ENCODE measurements around the gene SLC15A2.

SLC15A2 gene

DNA sequence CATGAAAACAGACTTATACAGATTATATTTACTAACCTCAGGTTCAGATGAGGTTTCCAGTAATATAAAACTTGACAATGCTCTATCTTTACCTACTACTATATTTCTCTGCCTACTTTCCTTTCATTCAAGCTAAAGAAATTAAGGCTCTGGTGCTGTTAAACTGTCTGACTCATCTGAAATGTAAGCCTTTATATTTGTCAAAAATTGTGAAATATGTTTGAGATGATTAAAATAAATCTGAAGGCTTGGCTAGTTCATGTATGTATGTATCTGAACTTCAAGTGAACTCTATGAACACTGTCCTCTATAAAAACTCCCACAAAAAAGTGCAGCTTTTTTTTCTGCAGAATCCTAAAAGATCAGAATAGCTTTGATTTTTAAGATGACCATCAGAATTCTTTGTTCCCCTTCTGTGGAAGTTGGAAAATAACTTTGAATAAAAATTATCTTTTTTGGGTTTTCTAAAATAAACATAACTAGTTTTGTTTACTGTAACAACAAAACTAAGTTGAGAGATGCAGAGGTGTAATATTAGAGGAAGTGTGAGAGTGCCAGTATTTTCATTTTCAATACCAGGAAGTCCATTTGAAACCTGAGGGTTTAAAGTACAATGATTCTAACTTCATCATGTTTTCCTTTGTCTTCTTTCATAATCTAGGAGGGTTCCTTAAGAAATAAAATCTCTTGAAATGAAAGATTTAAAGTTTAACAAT is 85.7 kb downstream of the SLC15A2 start:
- no peak for DNase-seq (ENCODE audit: low read depth in 2 of 2)

DNA sequence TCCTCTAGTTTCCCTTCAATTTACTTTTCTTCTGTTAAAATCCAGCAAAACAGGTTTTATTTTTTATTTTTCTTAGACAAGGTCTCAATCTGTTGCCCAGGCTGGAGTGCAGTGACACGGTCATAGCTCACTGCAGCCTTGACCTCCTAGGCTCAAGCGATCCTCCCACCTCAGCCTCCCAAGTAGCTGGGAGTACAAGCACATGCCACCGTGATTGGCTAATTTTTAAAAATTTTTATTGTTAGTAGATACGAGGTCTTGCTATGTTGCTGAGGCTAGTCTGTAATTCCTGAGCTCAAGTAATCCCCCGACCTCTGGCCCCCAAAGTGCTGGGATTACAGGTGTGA is 86.2 kb downstream of the SLC15A2 start:
- DNase-seq (ENCODE audit: low read depth in 2 of 2): no peak

DNA sequence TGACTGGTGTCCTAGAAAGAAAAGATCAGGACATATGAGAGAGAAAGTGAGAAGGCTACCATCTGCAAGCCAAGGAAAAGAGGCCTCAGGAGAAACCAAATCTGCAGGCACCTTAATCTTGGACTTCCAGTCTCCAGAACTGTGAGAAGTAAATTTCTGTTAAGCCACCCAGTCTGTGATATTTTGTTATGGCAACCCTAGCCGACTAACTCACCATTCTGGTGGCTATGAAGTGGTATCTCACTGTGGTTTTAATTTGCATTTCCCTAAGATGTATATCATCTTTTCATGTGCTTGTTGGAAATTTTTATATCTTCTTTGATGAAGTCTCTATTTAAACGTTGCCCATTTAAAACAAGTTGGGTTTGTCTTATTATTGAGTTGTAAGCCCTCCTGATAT is 87.3 kb downstream of the SLC15A2 start:
- no peak for DNase-seq (ENCODE audit: low read depth in 2 of 2)

DNA sequence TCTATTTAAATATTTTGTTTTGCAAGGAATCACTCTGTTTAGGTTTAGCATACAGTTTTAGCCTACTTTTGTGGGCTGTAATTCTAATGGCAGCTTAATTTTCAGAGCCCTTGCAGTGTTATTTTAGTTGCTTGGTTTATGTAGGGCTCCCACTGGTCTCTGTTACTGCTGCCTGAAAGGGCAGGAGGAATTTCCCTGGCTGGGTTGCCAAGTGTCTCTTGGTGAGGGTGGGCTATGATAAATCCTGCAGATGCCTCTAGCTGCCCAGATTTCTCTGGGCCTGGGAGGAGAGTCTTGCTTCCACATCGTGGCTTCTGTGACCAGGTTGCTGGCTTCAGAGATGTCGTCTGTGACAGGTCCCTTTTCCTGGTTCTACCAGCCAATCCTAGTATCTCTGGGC is 91.6 kb downstream of the SLC15A2 start:
- DNase-seq (ENCODE audit: low read depth in 2 of 2): no peak

DNA sequence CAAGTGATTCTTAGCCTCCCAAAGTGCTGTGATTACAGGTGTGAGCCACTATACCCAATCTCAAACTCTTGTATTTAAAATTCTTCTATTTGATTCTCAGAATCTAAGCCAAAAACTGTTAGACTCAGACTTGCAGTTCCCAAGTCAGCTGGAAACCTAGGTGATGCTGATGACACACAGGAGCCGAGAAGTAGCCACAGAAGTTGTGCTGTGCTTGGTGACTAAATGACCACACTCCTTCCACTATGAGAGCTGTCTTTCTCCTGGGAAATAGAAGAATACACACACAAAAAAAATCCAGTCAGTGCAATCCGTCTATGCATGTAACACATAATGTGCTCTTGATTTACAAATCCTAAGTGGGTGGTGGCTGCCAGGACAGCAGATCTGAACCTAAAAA is 93.9 kb downstream of the SLC15A2 start:
- DNase-seq (ENCODE audit: low read depth in 2 of 2): no peak

DNA sequence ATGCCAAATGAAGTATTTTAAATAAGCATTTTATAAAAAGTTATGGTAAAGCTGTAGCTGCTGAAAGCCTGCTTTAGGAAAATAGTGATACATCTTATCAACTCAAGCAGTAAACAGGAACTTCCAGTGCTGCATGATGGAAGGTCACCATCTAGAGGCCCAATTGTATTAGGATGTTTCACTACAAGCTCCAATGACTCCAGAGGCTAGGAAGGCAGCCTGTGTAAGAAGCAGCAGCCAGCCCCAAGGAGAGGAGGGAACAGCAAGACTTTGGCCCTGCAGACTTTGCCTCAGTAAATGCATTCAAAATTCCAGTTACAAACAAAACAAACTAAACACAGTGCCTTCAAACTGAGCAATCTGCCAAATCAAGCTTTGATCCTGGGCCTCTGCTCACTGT is 95.7 kb downstream of the SLC15A2 start:
- no peak for DNase-seq (ENCODE audit: low read depth in 2 of 2)

DNA sequence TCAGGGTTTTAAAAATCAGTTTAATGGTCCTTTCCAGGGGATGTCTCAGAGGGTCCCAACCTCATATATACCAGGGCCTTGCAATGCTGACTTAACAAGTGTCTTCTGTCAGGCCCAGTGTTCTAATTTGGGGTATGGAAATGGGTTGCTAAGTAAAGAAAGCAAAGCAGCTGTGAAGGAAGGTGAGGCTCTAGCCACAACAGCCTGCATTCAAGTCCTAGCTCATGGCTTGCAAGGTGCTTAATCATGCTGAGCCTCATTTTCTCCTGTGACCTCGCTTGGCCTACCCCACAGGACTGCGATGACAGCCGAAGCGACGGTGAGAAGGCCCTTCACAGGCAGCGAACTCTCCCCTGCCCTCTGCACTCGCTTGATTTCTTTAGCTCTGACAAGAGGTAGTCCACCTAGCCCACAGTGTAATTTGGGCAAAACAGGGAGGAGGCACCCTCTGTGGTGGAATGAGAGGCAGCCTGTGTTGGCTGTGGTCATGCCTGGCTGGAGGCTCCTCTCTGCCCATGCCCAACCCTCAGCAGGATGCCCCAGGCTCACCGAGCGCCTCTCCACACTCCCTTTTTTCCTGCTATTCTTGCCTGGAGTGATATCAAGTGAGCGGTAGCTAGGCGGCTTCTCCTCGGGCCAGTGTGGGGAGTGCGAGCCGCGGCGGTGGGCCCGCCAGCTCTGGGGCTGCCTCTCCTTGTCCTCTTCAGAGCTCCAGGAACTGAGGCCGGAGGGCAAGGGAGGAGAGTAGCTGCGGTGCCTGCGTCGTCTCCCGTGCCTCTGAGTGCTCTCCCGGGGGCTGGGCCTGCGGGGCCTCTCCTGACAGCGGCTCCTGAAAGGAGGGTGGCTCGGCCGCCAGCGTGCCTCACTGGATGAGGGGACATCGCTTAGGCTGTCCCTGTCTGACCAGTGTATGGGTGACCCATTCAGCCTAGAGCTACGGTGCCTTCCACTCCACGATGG is 98.7 kb downstream of the SLC15A2 start:
- no peak for DNase-seq (ENCODE audit: low read depth in 2 of 2)

Data from stimulated activated CD8-positive, alpha-beta memory T cell treated with anti-CD3 and anti-CD28 coated beads, Interleukin-7, amount 100 ng/mL, for 1 hour (primary cell).